ELF-1 (cell line): ENCODE results near the gene KIF20B.
"Not testable (repeated sequence)": the region's sequence is repeated elsewhere in the genome, so short reads cannot be mapped to it uniquely, and the experiment has no call there.

Experiments
- DNase-seq: peaks from one replicate; pipeline ENCODE4 v3.0.0-alpha.2; 2016; ENCODE audit warnings: low read depth, low spot score

The KIF20B gene

GRCh38 chr10:89684604-89685003, 16.8 kb upstream of the KIF20B start:
- no peak for DNase-seq

- no peak for DNase-seq
Observed at GRCh38 chr10:89685936-89686335, 15.5 kb upstream of the KIF20B start.

- DNase-seq: no peak
Observed at GRCh38 chr10:89690027-89690426, 11.4 kb upstream of the KIF20B start.

- DNase-seq: no peak
Observed at GRCh38 chr10:89692416-89692815, 9.0 kb upstream of the KIF20B start.

- no peak for DNase-seq
Observed at GRCh38 chr10:89693176-89693575, 8.2 kb upstream of the KIF20B start.

GRCh38 chr10:89695307-89695706, 6.1 kb upstream of the KIF20B start:
- peak; percentile 69 for DNase-seq

GRCh38 chr10:89697946-89698345, 3.4 kb upstream of the KIF20B start:
- DNase-seq: no peak

- DNase-seq: no peak
Observed at GRCh38 chr10:89699581-89700064, 1.8 kb upstream of the KIF20B start.

GRCh38 chr10:89700923-89701241, 508 bp upstream of the KIF20B start:
- DNase-seq: no peak

GRCh38 chr10:89702121-89702480, 711 bp downstream of the KIF20B start:
- DNase-seq: peak; percentile 31

GRCh38 chr10:89705466-89705865, 4.1 kb downstream of the KIF20B start:
- no peak for DNase-seq

GRCh38 chr10:89706011-89706410, 4.6 kb downstream of the KIF20B start:
- DNase-seq: no peak

GRCh38 chr10:89707372-89707771, 6.0 kb downstream of the KIF20B start:
- DNase-seq: no peak

- no peak for DNase-seq
Observed at GRCh38 chr10:89710753-89711152, 9.4 kb downstream of the KIF20B start.

GRCh38 chr10:89734616-89735015, 33.2 kb downstream of the KIF20B start:
- no peak for DNase-seq

GRCh38 chr10:89738551-89739209, 37.3 kb downstream of the KIF20B start:
- DNase-seq: no peak

GRCh38 chr10:89741126-89741762, 39.9 kb downstream of the KIF20B start:
- DNase-seq: peak; percentile 8

- no peak for DNase-seq
Observed at GRCh38 chr10:89744026-89744425, 42.6 kb downstream of the KIF20B start.

- DNase-seq: no peak
Observed at GRCh38 chr10:89745903-89746302, 44.5 kb downstream of the KIF20B start.

GRCh38 chr10:89750441-89750840, 49.1 kb downstream of the KIF20B start:
- DNase-seq: no peak

GRCh38 chr10:89755374-89755773, 54.0 kb downstream of the KIF20B start:
- DNase-seq: no peak

- no peak for DNase-seq
Observed at GRCh38 chr10:89759531-89759930, 58.1 kb downstream of the KIF20B start.

- not testable (repeated sequence) for DNase-seq
Observed at GRCh38 chr10:89763671-89764070, 62.3 kb downstream of the KIF20B start.

GRCh38 chr10:89771684-89772083, 70.3 kb downstream of the KIF20B start:
- DNase-seq: no peak
